Measurements from ENCODE around the gene GALNT7. TPM values are rescaled to one million over a fixed set of nuclear protein-coding genes. Genes with fewer than 3 reads are reported as not detected.

GALNT7 gene
- total and polyA plus RNA-seq, 4 donors, result 0.65 to 13.0 (median 2.1) TPM

GRCh38 chr4:173192375-173193162 lies 24.0 kb downstream of the GALNT7 start:
- DNase-seq (ENCODE audit: low spot score), result no peak
- H3K27me3 ChIP-seq (ENCODE audit: control insufficient read depth in 4 of 4, insufficient read depth in 4 of 4, low read length in 3 of 4), result no peaks in the 10 kb centered on the region
- no peak overlapping the region for H3K27ac ChIP-seq (ENCODE audit: low read depth in 1 of 2, low read length in 2 of 2)
- H3K9me3 ChIP-seq (ENCODE audit: control insufficient read depth in 4 of 4, low read length in 3 of 4), result no peaks in the 10 kb centered on the region
- H3K9ac ChIP-seq (ENCODE audit: low read depth in 1 of 2, low read length in 2 of 2), result no peak overlapping the region
- TF ChIP-seq EGR1 (IDR thresholded peaks at IDR 0.05; ENCODE audit: low read depth in 2 of 2), result no peak
- TF ChIP-seq MAX (IDR thresholded peaks at IDR 0.05), result no peak
- no peak for TF ChIP-seq RXRA (IDR thresholded peaks at IDR 0.05)
- no peak for TF ChIP-seq TAF1 (conservative IDR thresholded peaks at IDR 0.05)
- TF ChIP-seq HNF4A (conservative IDR thresholded peaks at IDR 0.05), result no peak
- no peak for TF ChIP-seq RAD21 (IDR thresholded peaks at IDR 0.05)
- no peak for TF ChIP-seq FOXA1 (IDR thresholded peaks at IDR 0.05)
- TF ChIP-seq FOXA2 (IDR thresholded peaks at IDR 0.05), result no peak
- TF ChIP-seq SP1 (IDR thresholded peaks at IDR 0.05), result no peak
- TF ChIP-seq JUND (IDR thresholded peaks at IDR 0.05), result no peak
- TF ChIP-seq ATF3 (IDR thresholded peaks at IDR 0.05), result no peak
- TF ChIP-seq NR2F2 (IDR thresholded peaks at IDR 0.05), result no peak
- TF ChIP-seq HNF4G (IDR thresholded peaks at IDR 0.05), result no peak
- TF ChIP-seq YY1 (IDR thresholded peaks at IDR 0.05), result no peak
- TF ChIP-seq CTCF (IDR thresholded peaks at IDR 0.05; ENCODE audit: low read depth, low read length, missing input control), result no peak
- TF ChIP-seq GABPA (IDR thresholded peaks at IDR 0.05 in 1 of 2, conservative IDR thresholded peaks at IDR 0.05 in 1 of 2), result no peak
- TF ChIP-seq, protein P1, sequence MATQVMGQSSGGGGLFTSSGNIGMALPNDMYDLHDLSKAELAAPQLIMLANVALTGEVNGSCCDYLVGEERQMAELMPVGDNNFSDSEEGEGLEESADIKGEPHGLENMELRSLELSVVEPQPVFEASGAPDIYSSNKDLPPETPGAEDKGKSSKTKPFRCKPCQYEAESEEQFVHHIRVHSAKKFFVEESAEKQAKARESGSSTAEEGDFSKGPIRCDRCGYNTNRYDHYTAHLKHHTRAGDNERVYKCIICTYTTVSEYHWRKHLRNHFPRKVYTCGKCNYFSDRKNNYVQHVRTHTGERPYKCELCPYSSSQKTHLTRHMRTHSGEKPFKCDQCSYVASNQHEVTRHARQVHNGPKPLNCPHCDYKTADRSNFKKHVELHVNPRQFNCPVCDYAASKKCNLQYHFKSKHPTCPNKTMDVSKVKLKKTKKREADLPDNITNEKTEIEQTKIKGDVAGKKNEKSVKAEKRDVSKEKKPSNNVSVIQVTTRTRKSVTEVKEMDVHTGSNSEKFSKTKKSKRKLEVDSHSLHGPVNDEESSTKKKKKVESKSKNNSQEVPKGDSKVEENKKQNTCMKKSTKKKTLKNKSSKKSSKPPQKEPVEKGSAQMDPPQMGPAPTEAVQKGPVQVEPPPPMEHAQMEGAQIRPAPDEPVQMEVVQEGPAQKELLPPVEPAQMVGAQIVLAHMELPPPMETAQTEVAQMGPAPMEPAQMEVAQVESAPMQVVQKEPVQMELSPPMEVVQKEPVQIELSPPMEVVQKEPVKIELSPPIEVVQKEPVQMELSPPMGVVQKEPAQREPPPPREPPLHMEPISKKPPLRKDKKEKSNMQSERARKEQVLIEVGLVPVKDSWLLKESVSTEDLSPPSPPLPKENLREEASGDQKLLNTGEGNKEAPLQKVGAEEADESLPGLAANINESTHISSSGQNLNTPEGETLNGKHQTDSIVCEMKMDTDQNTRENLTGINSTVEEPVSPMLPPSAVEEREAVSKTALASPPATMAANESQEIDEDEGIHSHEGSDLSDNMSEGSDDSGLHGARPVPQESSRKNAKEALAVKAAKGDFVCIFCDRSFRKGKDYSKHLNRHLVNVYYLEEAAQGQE (IDR thresholded peaks at IDR 0.05), result no peak
- no peak for TF ChIP-seq ZBTB33 (IDR thresholded peaks at IDR 0.05)
- 81% methylated on average over 7 of the region's 7 CpGs for WGBS
- no peak overlapping the region for H3K4me3 ChIP-seq (ENCODE audit: low read depth in 1 of 3, low read length in 3 of 3)
- H3K4me1 ChIP-seq (ENCODE audit: control insufficient read depth in 4 of 4, insufficient read depth in 4 of 4, low read length in 3 of 4), result no peaks in the 10 kb centered on the region
- no peaks in the 10 kb centered on the region for H3K36me3 ChIP-seq (ENCODE audit: control insufficient read depth in 4 of 4, insufficient read depth in 3 of 4, low read depth in 1 of 4, low read length in 3 of 4)
